Natural killer cell treated with Interleukin-12 subunit alpha and Interleukin-12 subunit beta and Interleukin-15 and Interleukin-18, amount 100 ng/mL, for 72 hours (primary cell): Measurements from ENCODE around the gene PTPN1. TPM values are rescaled to one million over a fixed set of nuclear protein-coding genes. Genes with fewer than 3 reads are reported as not detected.
"Not testable (repeated sequence)": the region's sequence is repeated elsewhere in the genome, so short reads cannot be mapped to it uniquely, and the experiment has no call there.

Experiments
- ATAC-seq, 2 donors: fragments of 150-1000 bp; cut with Tn5 transposase in 1 of 2; sonication (Bioruptor Pico), chemical (Tn5 transposase) in 1 of 2; 2 replicates each; pipeline ENCODE4 v1.10.0; 2021
- DNase-seq: peaks from one replicate; pipeline ENCODE4 v3.0.0; 2022; ENCODE audit warnings: low spot score
- H3K27ac Mint-ChIP-seq, 2 donors: 1 replicate in 1 of 2; 2 replicates in 1 of 2; pipeline ENCODE4 v1.8.0; 2022; ENCODE audit warnings: mixed read lengths in 2 of 2, mild to moderate bottlenecking in 1 of 2, moderate library complexity in 1 of 2
- H3K27me3 Mint-ChIP-seq, 2 donors: 1 replicate in 1 of 2; 2 replicates in 1 of 2; pipeline ENCODE4 v1.8.0; 2022; ENCODE audit warnings: mixed read lengths in 2 of 2
- H3K36me3 Mint-ChIP-seq: one replicate; pipeline ENCODE4 v1.8.0; 2022; ENCODE audit warnings: mixed read lengths
- H3K4me1 Mint-ChIP-seq, 2 donors: 1 replicate in 1 of 2; 2 replicates in 1 of 2; pipeline ENCODE4 v1.8.0; 2022; ENCODE audit warnings: low read depth in 2 of 2, mixed read lengths in 2 of 2, mild to moderate bottlenecking in 1 of 2
- H3K4me3 Mint-ChIP-seq: one replicate; pipeline ENCODE4 v1.8.0; 2022; ENCODE audit warnings: mixed read lengths
- H3K9me3 Mint-ChIP-seq: 2 replicates; pipeline ENCODE4 v1.8.0; 2022; ENCODE audit warnings: mixed read lengths
- total RNA-seq, 2 donors: library from RNA; stranded (reverse); gene quantifications; one replicate each; pipeline ENCODE4 v1.2.3, GENCODE V29; 2022

PTPN1 gene
- total RNA-seq, 2 donors from 2014 or later, result 74.3 to 105 TPM

DNA sequence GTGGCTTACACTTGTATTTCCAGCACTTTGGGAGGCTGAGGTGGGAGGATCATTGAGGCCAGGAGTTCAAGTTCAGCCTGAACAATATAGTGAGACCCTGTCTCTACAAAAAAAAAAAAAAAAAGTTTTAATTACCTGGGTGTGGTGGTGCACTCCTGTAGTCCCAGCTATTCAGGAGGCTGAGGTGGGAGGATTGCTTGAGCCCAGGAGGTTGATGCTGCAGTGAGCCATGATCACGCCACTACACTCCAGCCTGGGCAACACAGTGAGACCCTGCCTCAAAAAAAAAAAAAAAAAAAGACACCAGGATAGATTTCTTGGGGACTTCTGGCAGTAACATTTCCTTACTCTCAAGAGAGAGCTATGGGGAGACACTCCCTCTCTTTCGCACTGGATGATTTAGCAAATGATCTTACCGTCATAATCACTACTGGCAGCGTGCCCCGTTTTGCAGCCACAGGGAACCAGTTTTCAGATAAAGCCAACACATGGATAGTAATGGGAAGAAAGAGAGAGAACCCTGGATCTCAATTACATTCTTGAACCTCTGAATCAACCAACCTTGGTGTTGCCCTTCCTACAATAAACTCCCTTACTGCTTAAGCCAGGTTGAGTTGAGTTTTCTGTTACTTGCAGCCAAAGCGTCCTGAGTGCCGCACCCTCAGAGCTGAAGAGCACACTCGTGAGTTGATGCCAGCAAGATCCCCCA lies 18.1 kb upstream of the PTPN1 start:
- Mint-ChIP-seq H3K4me3 (no peak overlapping the region), H3K27me3 (peaks cover 0 to 8% of the 10 kb centered on the region in 2 donors), H3K9me3 (no peaks in the 10 kb centered on the region), H3K27ac (no peak overlapping the region), H3K4me1 (peaks cover 7 to 21% of the 10 kb centered on the region in 2 donors), H3K36me3 (no peaks in the 10 kb centered on the region)
- no peak for ATAC-seq
- no peak for DNase-seq

DNA sequence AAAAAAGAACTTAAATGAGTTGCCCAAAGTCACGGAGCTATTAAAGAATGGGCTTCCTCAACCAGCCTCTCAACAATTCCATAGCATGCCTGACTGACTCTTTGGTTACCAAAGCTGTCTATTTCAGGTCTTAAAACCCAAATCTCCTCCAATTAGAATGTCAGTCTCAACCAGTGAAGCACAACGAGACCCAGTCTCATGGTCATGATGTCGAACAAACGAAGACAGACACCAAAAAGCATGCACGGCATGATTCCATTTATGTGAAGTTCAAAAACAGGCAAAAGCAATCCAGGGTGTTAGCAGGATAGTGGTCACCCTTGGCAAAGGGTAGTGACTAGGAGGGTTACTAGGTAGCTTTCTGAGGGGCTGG lies 16.3 kb upstream of the PTPN1 start:
- Mint-ChIP-seq H3K4me1 (peaks cover 7 to 10% of the 10 kb centered on the region in 2 donors), H3K27me3 (peaks cover 0 to 8% of the 10 kb centered on the region in 2 donors), H3K36me3 (no peaks in the 10 kb centered on the region), H3K27ac (no peak overlapping the region), H3K9me3 (no peaks in the 10 kb centered on the region), H3K4me3 (no peak overlapping the region)
- DNase-seq, result no peak
- no peak for ATAC-seq

DNA sequence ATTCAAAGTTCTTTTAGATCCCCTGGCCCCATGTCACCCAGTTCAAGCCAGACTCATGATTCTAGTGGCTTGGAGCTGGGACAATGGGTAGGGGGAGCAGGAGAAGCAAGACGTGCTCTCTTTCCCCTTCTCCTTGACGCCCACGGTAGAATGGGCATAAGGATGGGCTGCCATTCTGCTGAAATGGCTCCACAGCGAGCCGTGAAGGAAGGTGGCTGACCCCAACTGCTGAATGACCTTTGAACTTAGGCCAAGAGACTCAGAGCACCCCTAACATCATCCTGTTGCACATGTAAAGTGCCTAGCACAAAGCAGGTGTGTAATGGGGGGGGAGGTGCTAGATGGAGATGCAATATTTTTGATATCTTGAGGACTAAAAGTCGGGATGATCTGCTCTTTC lies 15.8 kb upstream of the PTPN1 start:
- Mint-ChIP-seq H3K27ac (no peak overlapping the region), H3K36me3 (no peaks in the 10 kb centered on the region), H3K9me3 (no peaks in the 10 kb centered on the region), H3K4me1 (peaks cover 6 to 9% of the 10 kb centered on the region in 2 donors), H3K27me3 (peaks cover 0 to 8% of the 10 kb centered on the region in 2 donors), H3K4me3 (no peak overlapping the region)
- DNase-seq, result no peak
- ATAC-seq, result no peak

DNA sequence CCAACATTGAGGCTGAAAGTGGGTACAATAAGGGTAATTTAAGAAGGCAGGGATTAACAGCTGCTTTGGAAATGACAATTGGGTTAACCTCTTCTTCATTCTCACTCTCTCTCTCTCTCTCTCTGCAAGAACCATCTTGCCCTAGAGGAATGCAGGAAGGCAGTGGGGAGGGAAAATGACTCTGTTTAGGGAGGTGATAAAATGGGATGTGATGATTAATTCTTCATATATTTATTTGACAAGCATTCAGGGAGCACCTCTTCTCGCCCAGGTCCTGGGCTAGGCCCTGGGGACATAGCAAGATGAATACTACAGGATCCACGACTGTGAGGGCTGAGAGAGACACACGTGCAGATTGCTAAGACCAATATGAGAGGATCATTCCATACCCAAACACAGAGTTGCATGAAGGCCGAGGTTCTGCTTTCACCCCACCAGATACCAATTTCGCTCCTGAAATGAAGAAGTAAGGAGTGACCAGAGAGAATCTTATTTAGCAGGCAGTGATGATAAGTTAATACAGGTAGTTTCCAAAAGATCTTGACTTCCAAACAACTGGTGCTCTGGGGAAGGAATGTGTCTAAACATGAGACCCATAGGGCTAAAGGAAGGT lies 13.3 kb upstream of the PTPN1 start:
- peaks cover 6 to 11% of the 10 kb centered on the region in 2 donors for H3K4me1 Mint-ChIP-seq
- H3K9me3 Mint-ChIP-seq, result no peaks in the 10 kb centered on the region
- H3K4me3 Mint-ChIP-seq, result no peak overlapping the region

DNA sequence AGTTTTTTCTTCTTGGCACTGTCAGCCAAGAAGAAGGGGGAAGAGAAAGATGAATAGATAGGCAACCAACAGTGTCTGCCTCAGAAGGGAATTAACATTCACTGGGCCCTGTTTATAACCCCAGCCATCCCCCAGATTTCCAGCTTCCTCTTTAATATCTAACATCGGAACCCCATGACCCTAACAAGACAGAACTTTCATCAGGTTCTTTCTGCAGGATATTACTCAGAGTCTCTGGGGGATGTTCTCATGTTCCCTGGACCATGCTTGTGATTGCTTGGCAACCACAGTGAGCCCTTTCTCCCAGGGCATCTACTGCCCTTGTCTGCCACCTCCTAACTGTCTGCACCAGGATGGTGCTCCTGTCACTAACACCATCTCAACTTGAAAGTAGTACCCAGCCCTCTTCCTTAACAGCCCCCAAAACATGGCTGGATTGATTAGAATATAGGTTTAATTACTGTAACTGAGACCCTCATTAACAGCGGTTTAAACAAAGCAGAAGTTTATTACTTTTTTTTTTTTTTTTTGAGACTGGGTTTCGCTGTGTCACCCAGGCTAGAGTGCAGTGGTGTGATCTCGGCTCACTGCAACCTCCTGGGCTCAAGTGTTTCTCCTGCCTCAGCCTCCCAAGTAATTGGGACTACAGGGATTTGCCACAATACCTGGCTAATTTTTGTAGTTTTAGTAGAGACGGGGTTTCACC lies 12.0 kb upstream of the PTPN1 start:
- Mint-ChIP-seq H3K27me3 (no peaks in the 10 kb centered on the region), H3K4me1 (peaks cover 0 to 4% of the 10 kb centered on the region in 2 donors), H3K36me3 (no peaks in the 10 kb centered on the region), H3K9me3 (no peaks in the 10 kb centered on the region), H3K4me3 (no peak overlapping the region), H3K27ac (peak overlapping the region in 1 of 2 donors; percentile 56)
- peak in 1 of 2 donors; percentile 59 for ATAC-seq
- DNase-seq, result no peak

More for the DNA sequence above, 13.3 kb upstream of the PTPN1 start:
- Mint-ChIP-seq H3K27me3 (peaks cover 0 to 8% of the 10 kb centered on the region in 2 donors), H3K36me3 (no peaks in the 10 kb centered on the region), H3K27ac (no peak overlapping the region)
- DNase-seq (no peak), ATAC-seq (no peak)

DNA sequence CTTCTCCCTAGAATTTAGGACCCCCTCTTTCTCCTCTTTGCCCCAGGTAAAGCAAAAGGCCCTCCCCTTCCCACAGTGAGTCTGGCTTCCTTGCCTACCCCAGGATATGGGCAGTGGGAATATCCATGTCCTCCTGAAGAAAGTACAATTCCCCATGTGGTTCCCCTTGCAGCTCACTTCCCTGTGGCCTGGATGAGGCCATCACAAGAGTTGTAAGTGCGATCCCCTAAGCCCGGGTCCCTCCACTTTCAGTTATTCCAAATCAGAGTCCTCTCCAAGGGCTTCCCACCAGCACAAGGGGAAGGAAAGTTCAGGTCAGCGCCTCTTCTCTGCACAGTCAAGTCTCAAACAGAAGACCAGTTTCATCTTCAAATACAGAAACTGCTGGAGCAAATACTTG lies 10.2 kb upstream of the PTPN1 start:
- H3K27me3 Mint-ChIP-seq, result peaks cover 0 to 2% of the 10 kb centered on the region in 2 donors
- peaks cover 12 to 14% of the 10 kb centered on the region in 2 donors for H3K4me1 Mint-ChIP-seq
- DNase-seq (no peak), ATAC-seq (no peak)
- H3K27ac Mint-ChIP-seq, result peak overlapping the region in 1 of 2 donors; percentile 52
- no peak overlapping the region for H3K4me3 Mint-ChIP-seq
- no peaks in the 10 kb centered on the region for H3K9me3 Mint-ChIP-seq
- no peaks in the 10 kb centered on the region for H3K36me3 Mint-ChIP-seq

DNA sequence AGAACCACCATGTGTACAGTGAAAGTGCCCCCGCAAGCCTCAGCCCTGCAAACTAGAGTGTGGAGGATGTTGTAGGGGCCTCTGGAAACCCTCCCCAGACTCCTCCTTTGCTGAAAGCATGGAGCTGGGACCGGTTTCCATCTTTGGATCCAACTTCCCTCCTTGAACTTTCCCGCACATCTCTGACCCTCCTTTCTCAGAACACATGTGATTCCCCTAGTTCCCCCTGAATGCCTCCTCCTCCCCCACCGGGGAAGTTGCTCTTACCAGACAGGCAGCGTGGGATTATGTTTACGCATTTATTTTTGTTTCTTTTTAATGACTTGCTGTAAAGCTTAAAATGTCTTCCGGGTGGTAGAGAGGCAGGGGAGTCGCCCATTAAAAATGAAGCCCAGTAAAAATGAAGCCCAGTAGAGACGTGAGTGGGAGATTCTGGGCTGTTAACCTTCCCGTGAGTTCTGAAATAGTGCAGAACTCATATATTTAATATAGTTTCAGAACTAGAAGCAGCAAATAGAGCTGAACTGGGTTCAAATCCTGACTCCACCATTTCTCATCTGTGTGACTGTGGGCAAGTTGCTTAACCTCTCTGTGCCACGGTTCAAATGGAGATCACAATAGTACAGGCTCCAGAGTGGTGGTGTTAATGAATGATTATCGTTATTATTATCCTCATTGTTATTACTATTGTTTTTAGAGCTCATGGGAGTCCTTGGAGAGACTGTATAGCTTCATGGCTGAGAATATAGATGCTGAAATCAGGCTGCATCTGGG lies 8.0 kb upstream of the PTPN1 start:
- peaks cover 12 to 14% of the 10 kb centered on the region in 2 donors for H3K4me1 Mint-ChIP-seq
- no peak overlapping the region for H3K27ac Mint-ChIP-seq
- H3K4me3 Mint-ChIP-seq, result no peak overlapping the region
- H3K27me3 Mint-ChIP-seq, result peaks cover 0 to 2% of the 10 kb centered on the region in 2 donors
- no peaks in the 10 kb centered on the region for H3K9me3 Mint-ChIP-seq
- DNase-seq (no peak), ATAC-seq (no peak)
- no peaks in the 10 kb centered on the region for H3K36me3 Mint-ChIP-seq

DNA sequence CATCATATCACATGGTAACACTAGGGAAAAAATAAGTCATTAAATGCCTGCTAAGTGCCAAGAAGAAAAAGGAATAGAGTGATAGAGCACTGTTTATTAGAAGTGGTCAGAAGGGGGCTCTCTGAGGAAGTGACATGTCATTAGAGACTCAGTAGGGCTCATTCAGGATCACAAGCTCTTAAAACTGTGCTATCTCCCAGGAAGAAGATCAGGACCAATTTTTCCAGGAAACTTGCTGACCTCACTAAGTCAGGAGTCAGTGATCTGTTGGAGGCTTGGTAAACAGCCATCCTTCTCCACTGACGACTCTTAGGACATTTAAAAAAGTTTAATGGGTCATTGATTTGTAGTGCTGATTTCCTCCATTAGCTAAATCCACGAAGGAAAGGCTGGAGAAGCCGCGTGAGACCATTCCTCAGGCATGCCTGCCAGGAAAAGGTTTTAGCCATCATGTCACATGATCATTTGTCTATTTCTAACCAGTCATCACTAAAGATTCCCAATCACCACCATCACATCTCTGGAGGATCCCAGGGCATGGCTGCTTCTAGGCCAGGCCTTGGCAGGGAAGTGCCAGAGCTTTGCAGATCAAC lies 5.9 kb upstream of the PTPN1 start:
- peaks cover 12 to 15% of the 10 kb centered on the region in 2 donors for H3K4me1 Mint-ChIP-seq
- H3K9me3 Mint-ChIP-seq, result no peaks in the 10 kb centered on the region
- peak overlapping the region; percentile 1 to 26 for H3K27ac Mint-ChIP-seq
- no peak for ATAC-seq
- H3K27me3 Mint-ChIP-seq, result peaks cover 0 to 2% of the 10 kb centered on the region in 2 donors
- H3K4me3 Mint-ChIP-seq, result no peak overlapping the region
- no peak for DNase-seq
- H3K36me3 Mint-ChIP-seq, result no peaks in the 10 kb centered on the region

DNA sequence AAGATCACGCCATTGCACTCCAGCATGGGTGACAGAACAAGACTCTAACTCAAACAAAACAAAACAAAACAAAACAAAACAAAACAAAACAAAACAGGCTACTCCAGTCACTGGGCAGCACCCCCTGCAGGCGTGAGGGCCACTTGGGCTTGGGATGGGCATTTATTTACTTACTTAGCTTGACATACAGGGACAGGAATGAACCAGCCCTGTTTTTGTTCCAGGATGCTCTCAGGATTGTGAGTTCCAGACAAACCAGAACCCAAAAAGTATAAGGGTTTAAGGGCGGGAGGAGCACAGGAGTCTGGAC lies 4.0 kb upstream of the PTPN1 start:
- Mint-ChIP-seq H3K36me3 (peaks cover 6% of the 10 kb centered on the region), H3K27ac (no peak overlapping the region), H3K4me3 (no peak overlapping the region), H3K4me1 (peaks cover 18 to 21% of the 10 kb centered on the region in 2 donors), H3K9me3 (no peaks in the 10 kb centered on the region), H3K27me3 (peaks cover 0 to 2% of the 10 kb centered on the region in 2 donors)
- ATAC-seq (no peak), DNase-seq (no peak)

DNA sequence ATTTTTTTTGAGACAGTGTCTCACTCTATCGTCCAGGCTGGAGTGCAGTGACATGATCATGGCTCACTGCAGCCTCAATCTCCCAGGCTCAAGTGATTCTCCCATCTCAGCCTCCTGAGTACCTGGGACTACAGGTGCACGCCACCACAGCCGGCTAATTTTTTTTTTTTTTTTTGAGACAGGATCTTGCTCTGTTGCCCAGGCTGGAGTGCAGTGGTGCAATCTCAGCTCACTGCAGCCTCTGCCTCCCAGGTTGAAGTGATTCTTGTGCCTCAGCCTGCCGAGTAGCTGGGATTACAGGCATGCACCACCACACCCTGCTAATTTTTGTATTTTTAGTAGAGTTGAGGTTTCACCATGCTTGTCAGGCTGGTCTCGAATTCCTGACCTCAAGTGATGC lies 2.4 kb upstream of the PTPN1 start:
- H3K4me3 Mint-ChIP-seq, result not testable (repeated sequence)

DNA sequence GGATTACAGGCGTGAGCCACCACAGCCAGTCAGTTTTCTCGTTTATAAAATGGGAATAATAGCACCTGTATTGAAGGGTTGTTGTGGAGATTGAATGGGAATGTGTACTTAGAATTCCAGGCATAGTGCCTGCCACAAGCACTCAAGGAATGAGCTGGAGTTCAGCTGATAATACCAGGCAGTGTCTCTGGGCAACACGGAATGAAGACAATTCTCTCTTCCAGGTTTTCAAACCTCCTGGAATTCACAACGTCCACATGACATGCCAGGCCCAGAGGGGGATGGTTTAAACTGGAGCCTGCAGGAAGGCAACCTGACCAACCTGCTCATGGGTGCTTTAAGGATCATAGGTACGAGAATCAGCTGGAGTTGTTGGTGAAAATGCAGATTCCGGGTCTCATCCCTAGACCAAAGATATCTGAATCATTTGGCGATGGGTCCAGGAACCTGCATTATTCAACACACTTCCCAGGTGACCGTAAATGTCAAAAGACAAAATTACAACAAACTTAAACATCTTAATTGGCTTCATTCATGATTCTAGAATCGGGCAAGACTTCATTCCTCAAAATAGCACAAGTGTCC lies 1.9 kb upstream of the PTPN1 start:
- H3K27me3 Mint-ChIP-seq, result peaks cover 0 to 2% of the 10 kb centered on the region in 2 donors
- no peak overlapping the region for H3K4me3 Mint-ChIP-seq
- H3K9me3 Mint-ChIP-seq, result no peaks in the 10 kb centered on the region
- ATAC-seq, result no peak
- H3K4me1 Mint-ChIP-seq, result peaks cover 35 to 38% of the 10 kb centered on the region in 2 donors
- DNase-seq, result no peak
- H3K27ac Mint-ChIP-seq, result no peak overlapping the region
- peaks cover 8% of the 10 kb centered on the region for H3K36me3 Mint-ChIP-seq

More for the DNA sequence above, 2.4 kb upstream of the PTPN1 start:
- H3K36me3 Mint-ChIP-seq, H3K27ac Mint-ChIP-seq, H3K9me3 Mint-ChIP-seq, DNase-seq, H3K27me3 Mint-ChIP-seq, ATAC-seq: not testable (repeated sequence)
- peaks cover 30 to 33% of the 10 kb centered on the region in 2 donors for H3K4me1 Mint-ChIP-seq

DNA sequence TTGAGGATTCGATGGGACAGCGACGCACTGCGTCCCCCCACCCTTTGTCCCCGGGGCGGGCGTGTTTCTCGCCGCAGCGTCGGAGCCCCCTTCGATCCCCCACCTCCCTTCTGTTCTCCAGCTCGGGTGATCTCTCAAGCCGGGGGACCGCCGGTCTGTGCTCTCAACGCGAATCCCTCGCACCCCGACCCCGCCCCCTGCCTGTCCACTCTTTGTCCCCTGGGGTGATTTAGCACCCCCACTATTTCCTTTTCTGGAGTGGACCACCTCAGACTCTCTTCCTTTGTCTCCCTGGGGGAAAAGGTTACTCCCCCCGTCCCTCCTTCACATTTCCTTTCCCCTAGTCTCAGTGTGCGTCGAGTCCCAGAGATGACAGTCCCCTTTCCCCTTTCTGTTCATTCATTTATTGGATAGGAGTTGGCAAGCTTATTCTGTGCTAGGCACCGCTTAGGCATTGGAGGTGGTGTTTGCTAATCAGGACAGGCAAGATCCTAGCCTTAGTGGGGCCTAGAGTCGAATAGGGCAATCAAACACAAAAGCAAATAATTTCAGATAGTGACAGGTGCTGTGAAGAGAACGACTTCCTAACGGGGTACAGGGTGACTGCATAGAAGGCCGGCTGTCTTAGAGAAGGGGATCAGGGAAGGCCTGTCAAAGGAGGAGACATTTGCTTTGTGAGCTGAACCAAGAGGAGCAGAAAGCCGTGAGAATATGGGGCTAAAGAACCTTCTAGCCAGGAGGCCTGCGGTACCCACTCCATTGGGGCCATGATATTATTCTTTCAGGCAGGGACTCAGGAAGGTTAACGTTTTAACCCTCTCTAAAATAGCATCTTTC lies 741 bp downstream of the PTPN1 start:
- H3K9me3 Mint-ChIP-seq, result no peaks in the 10 kb centered on the region
- DNase-seq (peak; percentile 68), ATAC-seq (no peak)
- H3K4me1 Mint-ChIP-seq, result peaks cover 49 to 52% of the 10 kb centered on the region in 2 donors
- H3K27ac Mint-ChIP-seq, result peak overlapping the region; percentile 95 to 99
- H3K36me3 Mint-ChIP-seq, result peaks cover 8% of the 10 kb centered on the region
- H3K4me3 Mint-ChIP-seq, result peak overlapping the region; percentile 98
- H3K27me3 Mint-ChIP-seq, result no peaks in the 10 kb centered on the region
